Forelimb muscle (tissue), 1 donor: ENCODE data around the gene PLXNA4. TPM values are rescaled to one million over a fixed set of nuclear protein-coding genes. Genes with fewer than 3 reads are reported as not detected.

Experiments
- DNase-seq: peaks from one replicate; pipeline ENCODE4 v3.0.0-alpha.2; 2013; ENCODE audit warnings: low read depth
- polyA plus RNA-seq: library from polyadenylated mRNA; unstranded; fragments of 120-200 nt; gene quantifications from one replicate; pipeline ENCODE4 v1.2.1, GENCODE V29; 2013; ENCODE audit not compliant: insufficient read length

PLXNA4 gene
- polyA plus RNA-seq, 1 donor, result 4.9 TPM

GRCh38 chr7:132353936-132354335, 222.3 kb downstream of the PLXNA4 start:
- no peak for DNase-seq

GRCh38 chr7:132352800-132353199, 223.5 kb downstream of the PLXNA4 start:
- no peak for DNase-seq

DNA sequence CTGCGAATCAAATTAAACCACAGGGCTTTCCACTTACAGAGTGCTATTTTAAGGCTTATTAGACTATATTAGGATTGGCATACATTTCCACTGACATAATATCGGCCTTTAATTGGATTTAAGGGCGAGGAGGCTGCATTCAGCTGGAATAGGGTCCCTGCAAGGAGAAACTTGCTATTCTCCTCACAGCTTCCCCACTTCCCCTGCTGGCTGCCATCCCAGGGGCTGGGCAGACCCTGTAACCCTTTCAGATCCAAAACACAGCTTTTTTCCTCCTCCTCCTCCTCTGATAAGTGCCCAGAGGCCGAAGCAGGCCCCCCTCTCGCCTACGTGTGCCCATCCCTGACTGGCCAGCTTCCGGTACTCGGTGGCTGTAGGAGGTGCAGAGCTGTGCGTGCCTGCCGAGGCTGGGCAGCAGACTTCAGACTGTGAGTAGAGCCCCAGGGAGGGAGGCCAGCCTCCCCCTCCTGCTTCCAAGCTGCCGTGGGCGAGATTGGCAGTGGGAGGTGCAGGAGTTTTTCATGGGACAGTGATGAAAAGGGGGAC, 224.2 kb downstream of the PLXNA4 start:
- DNase-seq, result no peak

GRCh38 chr7:132350741-132351140, 225.5 kb downstream of the PLXNA4 start:
- DNase-seq, result no peak

DNA sequence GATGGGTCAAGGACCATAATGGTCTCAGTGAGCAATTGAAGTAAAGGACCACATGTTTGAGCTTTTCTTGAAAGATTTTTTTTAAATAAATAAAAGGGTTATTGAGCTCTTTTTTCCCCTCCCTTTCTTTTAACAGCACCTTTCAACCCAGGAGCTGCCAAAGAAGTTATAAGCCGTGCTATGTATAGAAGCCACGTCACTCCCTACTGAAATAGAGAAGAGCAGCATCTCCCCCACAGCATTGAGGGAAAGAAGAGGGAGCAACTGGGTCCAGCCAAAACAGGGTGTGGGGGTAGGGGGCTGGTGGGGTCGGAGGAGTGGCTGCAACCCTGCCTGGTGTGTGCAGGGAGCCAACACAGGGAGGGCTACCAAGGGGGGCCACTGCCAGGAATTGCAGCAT, 227.2 kb downstream of the PLXNA4 start:
- no peak for DNase-seq

- DNase-seq, result no peak
Observed at GRCh38 chr7:132348341-132348740, 227.9 kb downstream of the PLXNA4 start.

- DNase-seq, result no peak
Observed at GRCh38 chr7:132347858-132348257, 228.4 kb downstream of the PLXNA4 start.

GRCh38 chr7:132347123-132347522, 229.1 kb downstream of the PLXNA4 start:
- DNase-seq, result no peak

DNA sequence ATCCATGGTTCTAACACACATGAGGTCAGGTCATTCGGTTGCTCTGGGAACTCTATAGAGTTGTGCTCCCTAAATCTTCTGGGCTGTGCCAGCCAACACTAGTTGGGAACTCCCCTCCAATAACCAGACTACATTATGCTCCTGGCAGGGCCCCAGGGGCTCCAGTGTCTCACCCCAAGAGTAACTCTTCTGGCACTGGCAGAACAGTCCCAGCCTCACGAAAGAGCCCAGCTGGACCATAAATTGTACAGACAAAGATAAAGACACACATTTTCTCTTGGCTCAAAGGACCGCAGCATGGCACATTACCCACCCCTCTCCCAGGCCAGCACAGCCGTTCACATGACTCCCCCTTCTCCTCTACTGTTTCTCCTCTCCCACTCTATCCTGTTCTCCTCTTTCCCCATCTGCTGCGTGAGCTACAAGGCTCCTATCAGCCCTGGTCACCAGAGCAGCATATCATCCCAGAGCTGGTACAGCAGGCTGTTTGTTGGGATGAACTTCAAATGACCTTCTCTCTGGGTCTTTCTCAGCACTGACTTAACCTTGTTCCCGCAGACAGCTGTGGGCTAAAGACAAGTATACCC, 230.6 kb downstream of the PLXNA4 start:
- DNase-seq, result no peak

DNA sequence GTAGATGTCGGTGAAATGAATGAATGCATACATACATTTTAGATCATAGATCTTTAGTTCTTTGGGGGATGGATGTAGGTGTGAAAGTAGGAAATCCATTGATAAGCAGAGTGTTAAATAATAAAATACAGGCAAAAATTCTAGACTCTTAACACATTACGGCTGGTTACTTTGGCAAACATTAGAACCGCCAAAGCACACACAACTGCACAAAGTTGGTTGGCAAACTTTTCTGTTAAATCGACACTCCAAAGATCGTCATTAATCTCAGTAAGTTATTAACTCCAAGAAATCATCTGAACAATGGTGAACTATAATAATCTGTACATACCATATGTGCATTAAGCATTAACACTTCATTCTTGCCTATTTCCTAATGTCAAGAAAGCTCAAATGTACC, 231.2 kb downstream of the PLXNA4 start:
- no peak for DNase-seq

- DNase-seq, result no peak
Observed at GRCh38 chr7:132343199-132343598, 233.1 kb downstream of the PLXNA4 start.

DNA sequence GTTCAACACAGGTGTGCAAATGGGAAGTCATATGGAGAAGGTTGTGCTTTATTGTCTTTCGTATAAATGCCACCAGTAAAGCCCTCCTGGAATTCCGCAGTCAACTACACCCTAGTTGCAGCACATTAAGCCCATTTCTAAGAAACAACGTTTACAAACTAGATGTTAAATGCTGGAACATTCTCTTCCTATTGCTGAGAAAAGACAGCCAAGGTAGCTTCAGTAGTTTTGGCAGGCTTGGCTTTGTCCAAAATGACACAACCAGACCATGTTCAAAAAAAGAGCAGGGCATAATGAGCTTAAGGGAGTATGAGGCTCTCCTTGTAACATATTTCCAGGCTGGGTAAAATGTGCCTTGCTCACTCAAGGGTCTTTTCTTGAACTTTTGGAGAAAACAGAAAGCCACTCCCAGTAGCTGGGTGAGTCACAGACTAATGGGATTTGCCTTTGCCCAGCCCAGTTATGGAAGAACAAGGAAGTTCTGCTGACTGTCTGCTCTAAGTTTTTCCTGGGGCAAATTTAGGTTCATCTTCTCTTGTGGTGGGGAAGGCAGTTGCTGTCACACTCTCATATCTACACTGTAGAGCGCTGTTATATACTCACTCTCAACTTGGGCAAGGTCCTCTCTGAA, 238.7 kb downstream of the PLXNA4 start:
- no peak for DNase-seq

DNA sequence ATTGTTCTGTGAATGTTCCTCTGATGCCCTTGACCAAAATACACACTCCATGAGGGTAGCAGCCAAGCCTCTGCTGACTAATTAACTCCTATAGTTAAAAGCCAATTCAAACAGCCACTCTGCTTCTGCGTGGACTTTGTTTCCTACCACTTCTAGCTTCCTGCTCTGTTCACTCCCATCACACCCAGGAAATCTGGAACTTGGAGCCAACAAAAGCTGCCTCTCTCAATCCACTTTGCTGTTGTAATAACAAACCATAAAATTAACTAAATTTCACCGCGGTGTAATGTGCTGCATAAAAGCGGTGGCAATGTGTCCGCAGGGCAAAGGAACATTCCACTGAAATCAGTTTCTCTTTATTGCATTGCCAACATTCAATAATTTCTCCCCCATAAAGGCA, 239.5 kb downstream of the PLXNA4 start:
- DNase-seq, result no peak

GRCh38 chr7:132333301-132333700, 243.0 kb downstream of the PLXNA4 start:
- no peak for DNase-seq

- DNase-seq, result no peak
Observed at GRCh38 chr7:132328760-132329159, 247.5 kb downstream of the PLXNA4 start.

GRCh38 chr7:132328047-132328620, 248.1 kb downstream of the PLXNA4 start:
- no peak for DNase-seq

DNA sequence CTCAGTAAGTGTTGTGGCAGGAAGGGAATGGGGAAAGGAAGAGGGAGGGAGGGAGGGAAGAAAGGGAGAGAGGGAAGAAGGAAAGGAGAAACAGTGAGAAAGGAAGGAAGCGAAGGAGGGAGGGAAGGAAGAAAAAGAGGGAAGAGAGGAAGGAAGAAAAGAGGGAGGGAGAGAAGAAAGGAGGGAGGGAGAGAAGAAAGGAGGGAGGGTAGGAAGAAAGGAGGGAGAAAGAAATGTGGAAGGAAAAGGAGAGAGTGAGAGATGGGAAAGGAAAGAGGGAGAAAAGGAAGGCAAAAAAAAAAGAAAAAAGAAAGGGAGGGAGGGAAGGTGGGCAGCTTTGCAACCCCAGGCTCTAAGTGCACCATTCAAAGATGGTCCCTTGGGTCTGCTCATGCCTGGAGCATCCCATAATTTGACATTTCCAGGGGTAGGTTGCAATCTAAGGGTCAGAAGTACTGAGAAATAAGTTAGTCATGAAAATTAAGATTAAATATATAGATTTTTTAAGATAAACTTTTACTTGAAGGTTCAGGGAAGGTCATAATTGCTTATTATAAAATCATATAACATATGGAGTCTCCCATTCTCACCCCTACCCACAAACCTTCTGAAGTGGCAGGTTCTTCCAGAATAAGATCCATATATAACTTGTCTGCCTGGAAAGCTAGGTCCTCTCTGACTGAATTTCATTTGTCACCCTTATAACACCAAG, 249.2 kb downstream of the PLXNA4 start:
- no peak for DNase-seq

GRCh38 chr7:132322970-132323369, 253.3 kb downstream of the PLXNA4 start:
- no peak for DNase-seq

- DNase-seq, result no peak
Observed at GRCh38 chr7:132321387-132321786, 254.9 kb downstream of the PLXNA4 start.

- DNase-seq, result no peak
Observed at GRCh38 chr7:132319481-132319880, 256.8 kb downstream of the PLXNA4 start.

DNA sequence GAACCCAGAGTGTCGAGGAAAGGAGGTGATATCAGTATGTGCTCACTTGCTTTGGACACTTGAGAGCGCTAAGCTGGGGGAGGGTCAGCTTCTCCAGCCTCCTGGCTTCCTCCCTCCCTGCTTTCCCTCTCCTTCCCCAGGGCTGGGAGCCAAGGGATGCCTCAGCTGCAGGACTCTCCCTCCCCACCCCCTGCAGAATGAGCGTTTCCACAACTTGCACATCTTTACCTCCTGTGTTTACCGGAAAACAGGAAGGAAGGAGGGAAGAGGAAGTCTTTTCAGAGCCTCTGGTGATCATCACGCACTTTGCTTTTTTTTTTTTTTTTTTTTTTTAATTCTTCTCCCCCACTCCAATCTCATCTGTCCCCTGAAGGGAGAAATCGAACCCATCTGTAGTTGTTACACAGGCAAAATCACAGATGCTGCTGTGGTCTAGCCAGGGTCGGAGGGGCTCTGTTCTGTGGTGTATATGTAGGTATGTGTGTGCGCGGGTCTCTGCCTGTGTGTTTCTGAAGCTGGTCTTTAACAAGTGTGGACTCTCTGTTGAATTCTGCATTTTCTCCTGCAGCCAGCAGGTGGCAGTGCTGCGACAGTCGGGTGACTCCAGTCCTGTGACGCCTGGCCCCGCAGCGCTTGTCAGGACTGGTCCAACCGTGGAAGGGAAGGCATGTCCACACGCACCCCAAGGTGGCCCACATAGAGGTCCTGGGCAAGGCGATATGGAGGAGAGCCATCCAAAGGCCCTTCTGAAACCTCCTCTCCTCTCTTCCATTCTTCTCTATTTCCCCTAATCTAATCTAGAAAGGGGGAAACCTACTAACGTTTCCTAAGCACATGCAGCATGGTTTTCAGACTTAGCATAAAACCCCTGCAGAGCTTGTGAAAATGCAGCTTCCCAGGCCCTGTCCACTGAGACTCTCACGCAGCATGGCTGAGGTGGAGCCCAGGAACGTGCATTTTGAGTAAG, 257.6 kb downstream of the PLXNA4 start:
- peak; percentile 61 for DNase-seq
